NCI-H1930 (cell line): ENCODE measurements around the gene MCC.

Experiments used
- DNase-seq, 2 experiments: peaks; one replicate each; lab custom pipeline; 2025; lab: John Stamatoyannopoulos, UW

The MCC gene

GRCh38 chr5:113106821-113107220 is 381.4 kb downstream of the MCC start:
- DNase-seq, result no peak

DNA sequence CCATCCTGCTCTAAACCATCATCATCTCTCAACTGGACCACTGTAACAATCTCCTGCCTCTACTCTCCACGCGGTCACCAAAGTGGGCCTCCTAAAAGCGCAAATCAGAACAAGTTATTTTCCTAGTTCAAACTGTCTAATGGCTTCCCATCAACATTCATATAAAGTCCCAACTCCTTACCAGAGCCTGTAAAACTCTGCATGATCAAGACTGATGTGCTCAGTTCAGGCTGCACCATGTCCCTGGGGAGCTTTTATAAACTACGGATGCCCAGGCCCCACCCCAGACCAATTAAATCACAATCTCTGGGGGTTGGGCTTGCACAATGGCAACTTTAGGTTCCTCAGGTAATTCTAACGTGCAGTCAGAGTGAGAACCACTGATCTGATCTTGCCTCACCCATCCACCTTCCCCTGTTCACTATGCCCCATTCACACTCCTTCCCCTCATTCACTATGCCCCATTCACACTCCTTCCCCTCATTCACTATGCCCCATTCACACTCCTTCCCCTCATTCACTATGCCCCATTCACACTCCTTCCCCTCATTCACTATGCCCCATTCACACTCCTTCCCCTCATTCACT is 382.5 kb downstream of the MCC start:
- DNase-seq, result no peak

GRCh38 chr5:113103330-113103729 is 384.9 kb downstream of the MCC start:
- no peak for DNase-seq

DNA sequence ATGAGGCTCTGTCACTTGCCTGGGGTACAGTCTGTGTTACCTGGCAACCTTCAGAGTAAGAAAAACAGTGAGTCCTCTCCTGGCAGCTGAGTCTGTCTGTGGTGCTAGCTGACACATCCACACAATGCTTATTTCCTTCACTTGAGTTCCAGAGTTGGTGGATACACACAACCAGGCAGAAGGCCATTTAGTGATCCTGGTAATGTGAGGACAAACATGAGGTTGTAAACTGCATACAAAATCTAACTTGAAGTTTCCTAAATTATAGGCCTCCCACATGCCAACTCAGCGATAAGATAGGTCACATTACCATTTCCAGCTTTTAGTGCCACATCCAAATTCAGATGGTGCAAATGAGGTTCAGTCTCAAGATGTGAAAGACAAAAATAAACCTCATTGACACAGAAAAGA is 386.1 kb downstream of the MCC start:
- no peak for DNase-seq

- no peak for DNase-seq
Observed at GRCh38 chr5:113100981-113101380, 387.3 kb downstream of the MCC start.

DNA sequence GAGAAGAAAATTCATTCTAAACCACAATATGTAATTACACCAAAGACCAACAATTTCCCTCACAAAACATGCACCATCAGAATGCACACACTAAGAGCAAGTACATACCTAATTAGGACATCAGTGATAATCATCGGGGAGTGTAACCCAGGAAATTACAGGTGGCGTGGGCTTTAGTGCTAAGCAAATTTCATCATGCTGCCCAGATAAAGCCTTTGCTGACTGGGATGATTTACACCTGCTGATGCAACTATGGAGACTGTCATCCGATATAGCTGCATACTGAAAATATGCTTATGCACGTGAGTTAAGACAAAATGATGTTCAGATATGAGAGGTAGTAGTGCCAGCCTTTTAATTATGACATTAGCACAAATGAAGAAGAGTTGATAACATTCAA is 388.4 kb downstream of the MCC start:
- DNase-seq, result no peak

- DNase-seq, result no peak
Observed at GRCh38 chr5:113098378-113098777, 389.9 kb downstream of the MCC start.

GRCh38 chr5:113095831-113096230 is 392.4 kb downstream of the MCC start:
- DNase-seq, result no peak

GRCh38 chr5:113093558-113093957 is 394.7 kb downstream of the MCC start:
- DNase-seq, result no peak

DNA sequence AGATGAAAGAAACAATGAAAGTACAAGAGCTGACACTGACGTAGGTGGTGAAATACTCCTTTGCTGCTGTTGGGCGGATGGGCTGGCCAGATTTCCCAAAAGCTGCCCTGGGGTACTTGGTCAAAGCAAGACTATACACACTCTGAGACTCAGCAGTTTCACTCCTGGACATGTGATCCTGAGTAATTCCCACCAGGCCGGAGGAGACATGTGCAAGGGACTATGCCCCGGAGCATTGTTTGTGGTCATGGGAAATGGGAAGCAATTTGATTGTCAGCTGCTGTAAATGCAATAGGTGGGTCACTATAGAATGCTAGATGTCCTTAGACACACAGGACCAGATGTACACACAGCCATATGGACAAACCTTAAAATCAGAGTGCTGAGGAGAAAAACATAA is 395.6 kb downstream of the MCC start:
- no peak for DNase-seq

GRCh38 chr5:113091622-113092021 is 396.6 kb downstream of the MCC start:
- no peak for DNase-seq

- DNase-seq, result no peak
Observed at GRCh38 chr5:113090336-113091106, 397.7 kb downstream of the MCC start.

GRCh38 chr5:113089653-113090335 is 398.5 kb downstream of the MCC start:
- no peak for DNase-seq

DNA sequence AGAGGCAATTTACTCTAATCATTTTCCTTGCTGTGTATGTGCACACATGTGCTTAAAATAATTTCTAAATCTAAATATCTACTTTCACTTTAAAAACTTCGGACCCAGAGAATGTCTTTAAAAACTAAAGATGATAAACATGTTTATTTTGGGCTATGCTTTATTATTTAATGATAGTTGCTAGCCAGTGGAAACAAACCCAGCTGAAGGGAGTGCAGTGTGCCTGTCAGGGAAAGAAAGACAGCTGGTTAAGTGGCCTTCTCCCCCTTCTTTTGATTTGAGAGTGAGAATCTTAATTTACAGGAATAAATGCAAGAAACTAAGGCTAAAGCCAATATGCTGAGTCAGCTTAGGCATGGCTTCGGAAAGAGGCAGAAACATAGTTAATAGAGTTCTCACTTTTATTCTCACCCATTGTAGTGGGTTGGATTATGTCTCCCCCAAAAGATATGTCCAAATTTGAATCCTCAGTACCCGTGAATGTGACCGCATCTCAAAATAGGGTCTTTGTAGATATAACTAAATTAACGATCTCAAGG is 400.2 kb downstream of the MCC start:
- no peak for DNase-seq

DNA sequence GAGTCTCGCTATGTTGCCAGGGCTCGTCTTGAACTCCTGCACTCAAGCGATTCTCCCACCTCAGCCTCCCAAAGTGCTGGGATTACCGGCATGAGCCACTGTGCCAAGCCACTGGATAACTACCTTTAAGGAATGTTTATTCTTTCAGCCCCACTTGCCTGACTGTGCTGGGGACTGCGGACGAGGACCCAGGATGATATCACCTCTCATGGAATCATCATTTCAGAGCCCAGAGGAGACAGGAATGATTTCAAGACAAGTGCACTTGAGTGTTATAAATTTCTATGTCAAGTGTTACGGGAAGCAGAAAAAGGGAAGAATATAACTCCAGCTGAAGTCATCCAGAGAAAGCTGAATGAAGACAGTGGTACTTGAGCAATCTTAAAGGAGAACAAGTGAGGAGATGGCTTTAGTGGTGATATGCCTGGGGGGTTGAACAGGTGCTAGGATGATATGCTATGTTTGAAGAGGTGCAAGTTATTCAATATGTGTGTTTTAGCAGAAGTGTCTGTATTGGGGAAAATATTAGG is 402.3 kb downstream of the MCC start:
- no peak for DNase-seq

DNA sequence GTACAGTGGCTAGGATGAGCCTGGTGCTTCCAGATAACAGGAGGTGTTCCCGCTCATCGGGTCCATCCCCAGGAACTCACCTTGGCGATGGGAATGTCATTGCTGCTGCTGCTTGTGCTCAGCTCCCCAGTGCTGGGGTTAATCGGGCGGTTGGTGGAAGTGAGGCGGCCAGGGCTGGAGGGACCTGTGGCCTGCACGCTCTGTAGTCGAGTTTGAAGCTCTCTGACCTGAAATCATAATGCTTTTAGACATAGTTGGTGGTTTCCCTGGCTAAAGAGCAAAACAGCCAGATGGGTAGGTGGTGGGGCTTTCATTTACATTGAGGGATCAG is 403.2 kb downstream of the MCC start:
- DNase-seq, result no peak

- DNase-seq, result no peak
Observed at GRCh38 chr5:113084402-113085083, 403.7 kb downstream of the MCC start.

GRCh38 chr5:113083481-113083880 is 404.8 kb downstream of the MCC start:
- no peak for DNase-seq

DNA sequence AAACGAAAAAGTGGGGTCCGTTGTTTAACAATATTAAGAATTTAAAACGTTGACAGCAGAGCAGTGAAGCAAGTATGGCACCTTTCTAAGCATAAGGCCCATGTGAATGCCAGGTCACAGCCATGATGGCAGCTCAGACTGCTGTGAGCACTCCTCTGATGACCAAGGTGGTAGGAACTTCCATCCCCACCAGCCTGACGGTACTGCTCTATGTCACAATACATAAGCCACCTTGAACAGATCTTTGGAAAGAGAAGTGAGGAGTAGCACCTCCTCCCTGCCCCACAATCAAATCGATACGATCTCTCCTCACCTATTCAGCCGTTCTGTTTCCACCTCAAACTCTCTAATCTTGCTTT is 405.7 kb downstream of the MCC start:
- DNase-seq, result no peak

- DNase-seq, result no peak
Observed at GRCh38 chr5:113081881-113082546, 406.2 kb downstream of the MCC start.

GRCh38 chr5:113081091-113081839 is 407.0 kb downstream of the MCC start:
- DNase-seq, result no peak
